Ascending aorta (tissue), 2 donors: ENCODE data around the gene TYW5. TPM values are rescaled to one million over a fixed set of nuclear protein-coding genes. Genes with fewer than 3 reads are reported as not detected.

Source experiments
- DNase-seq, 2 donors: peaks; one replicate each; pipeline ENCODE4 v3.0.0-alpha.2; 2019; ENCODE audit warnings: low spot score in 2 of 2
- H3K27ac ChIP-seq, 2 donors: fragments of 200-600 bp; sonication (generic); one replicate each; pipeline ENCODE4 v1.5.1; 2016 to 2017; ENCODE audit warnings: mild to moderate bottlenecking in 1 of 2
- H3K27me3 ChIP-seq: fragments of 200-600 bp; sonication (generic); one replicate; pipeline ENCODE4 v1.5.1; 2017
- H3K36me3 ChIP-seq, 2 donors: fragments of 200-600 bp; sonication (generic); one replicate each; pipeline ENCODE4 v1.5.1; 2016
- H3K4me1 ChIP-seq, 2 donors: fragments of 200-600 bp; sonication (generic); one replicate each; pipeline ENCODE4 v1.5.1; 2016 to 2017; ENCODE audit warnings: mild to moderate bottlenecking in 1 of 2
- H3K4me3 ChIP-seq, 2 donors: fragments of 200-600 bp; sonication (generic); one replicate each; pipeline ENCODE4 v1.5.1; 2016 to 2017; ENCODE audit warnings: mild to moderate bottlenecking in 1 of 2
- H3K9me3 ChIP-seq, 2 donors: fragments of 200-600 bp; sonication (generic); one replicate each; pipeline ENCODE4 v1.5.1; 2016
- CTCF ChIP-seq, 3 experiments: fragments of 200-600 bp in 2 of 3; fragments of 450-650 bp in 1 of 3; sonication (generic) in 2 of 3; IDR thresholded peaks; one replicate each; pipeline ENCODE4 v1.5.1; 2016 to 2019; ENCODE audit warnings: antibody characterized with exemption in 3 of 3, mild to moderate bottlenecking in 1 of 3, moderate library complexity in 1 of 3
- intact Hi-C: fragments of 100-400 bp; cut with DNase I; formaldehyde crosslinking; loops from one replicate; pipeline ENCODE4 v1.15.1; 2023
- total RNA-seq: library from RNA; depleted of rRNA; stranded (reverse); fragments of >200 nt; gene quantifications from one replicate; pipeline ENCODE4 v1.1.0, GENCODE V29; 2016

The TYW5 gene
- total RNA-seq, 1 donor from 2014 or later: not detected

GRCh38 chr2:199982126-199982843, 27.0 kb upstream of the TYW5 start:
- DNase-seq: no peak
- H3K36me3 ChIP-seq: no peaks in the 10 kb centered on the region
- no peaks in the 10 kb centered on the region for H3K27me3 ChIP-seq
- no peak overlapping the region for H3K4me3 ChIP-seq
- intact Hi-C loops: no loop called here
- H3K4me1 ChIP-seq: no peaks in the 10 kb centered on the region
- no peaks in the 10 kb centered on the region for H3K9me3 ChIP-seq
- no peak for TF ChIP-seq CTCF (IDR thresholded peaks at IDR 0.05)
- no peak overlapping the region for H3K27ac ChIP-seq

GRCh38 chr2:199979832-199980628, 24.7 kb upstream of the TYW5 start:
- Histone ChIP-seq H3K27ac (no peak overlapping the region), H3K9me3 (no peaks in the 10 kb centered on the region), H3K4me1 (no peaks in the 10 kb centered on the region), H3K4me3 (peak overlapping the region in 1 of 2 donors; percentile 20), H3K27me3 (no peaks in the 10 kb centered on the region), H3K36me3 (no peaks in the 10 kb centered on the region)
- intact Hi-C loops: loop anchor here (2.0 to 10.0 kb wide), 2 partner anchors 501 to 725 kb away; no protein-coding TSS in a partner anchor
- peak; percentile 76 to 87 (median 79) for TF ChIP-seq CTCF (IDR thresholded peaks at IDR 0.05)
- peak in 1 of 2 donors; percentile 89 for DNase-seq

- H3K4me3 ChIP-seq: peak overlapping the region in 1 of 2 donors; percentile 20
Measured at GRCh38 chr2:199979398-199979797, 24.1 kb upstream of the TYW5 start.

GRCh38 chr2:199977984-199978415, 22.7 kb upstream of the TYW5 start:
- Histone ChIP-seq H3K36me3 (no peaks in the 10 kb centered on the region), H3K27ac (no peak overlapping the region), H3K4me1 (no peaks in the 10 kb centered on the region), H3K27me3 (no peaks in the 10 kb centered on the region), H3K9me3 (no peaks in the 10 kb centered on the region), H3K4me3 (no peak overlapping the region)
- intact Hi-C loops: loop anchor here (10.0 kb wide), 1 partner anchor 727 kb away; no protein-coding TSS in a partner anchor
- no peak for DNase-seq
- no peak for TF ChIP-seq CTCF (IDR thresholded peaks at IDR 0.05)

More at GRCh38 chr2:199979398-199979797, 24.1 kb upstream of the TYW5 start:
- Histone ChIP-seq H3K36me3 (no peaks in the 10 kb centered on the region), H3K27ac (no peak overlapping the region), H3K9me3 (no peaks in the 10 kb centered on the region), H3K27me3 (no peaks in the 10 kb centered on the region), H3K4me1 (no peaks in the 10 kb centered on the region)
- DNase-seq: no peak
- intact Hi-C loops: loop anchor here (10.0 kb wide), 1 partner anchor 725 kb away; no protein-coding TSS in a partner anchor
- no peak for TF ChIP-seq CTCF (IDR thresholded peaks at IDR 0.05)

GRCh38 chr2:199975273-199975895, 20.1 kb upstream of the TYW5 start:
- intact Hi-C loops: loop anchor here (10.0 kb wide), 1 partner anchor 729 kb away; no protein-coding TSS in a partner anchor
- Histone ChIP-seq H3K9me3 (no peaks in the 10 kb centered on the region), H3K27me3 (no peaks in the 10 kb centered on the region), H3K4me3 (no peak overlapping the region), H3K27ac (no peak overlapping the region), H3K4me1 (no peaks in the 10 kb centered on the region), H3K36me3 (no peaks in the 10 kb centered on the region)
- no peak for TF ChIP-seq CTCF (IDR thresholded peaks at IDR 0.05)
- no peak for DNase-seq
